Endothelial cell of umbilical vein (primary cell): ENCODE results near the gene HDAC5. TPM values are rescaled to one million over a fixed set of nuclear protein-coding genes. Genes with fewer than 3 reads are reported as not detected.
A peak's percentile ranks its signal among the peaks of the same experiment; 100 is the strongest.

ENCODE experiments used
- BruUV-seq: library from RNA; stranded (reverse); fragments of 400-500 nt; replicated peaks from 2 replicates; lab custom pipeline; 2021; lab: Mats Ljungman, UMichigan
- CTCF ChIA-PET: fragments of 300-600, 350-600 bp; sonication (Branson Sonifier 250); formaldehyde crosslinking; loops from one replicate; lab custom pipeline; 2021; ENCODE audit warnings: antibody characterized with exemption, inconsistent platforms; lab: Charles Lee
- POLR2A ChIA-PET: fragments of 300-600, 350-600 bp; sonication (Branson Sonifier 250); formaldehyde crosslinking; loops from one replicate; lab custom pipeline; 2021; ENCODE audit warnings: antibody characterized with exemption, inconsistent platforms; lab: Charles Lee
- DNase-seq: peaks from one replicate; pipeline ENCODE4 v3.0.0-alpha.2; 2011; ENCODE audit warnings: low read depth, low spot score
- FAIRE-seq: peaks from 2 replicates; lab custom pipeline; 2011; peaks lifted over from hg19 to GRCh38; lab: Jason Lieb, UNC
- H2AFZ ChIP-seq: 2 replicates; pipeline ENCODE4 v1.6.0; 2012; ENCODE audit warnings: low read depth, low read length, control low read depth, inconsistent platforms
- H3K27ac ChIP-seq: 2 replicates; pipeline ENCODE4 v1.5.1; 2011; ENCODE audit warnings: low read depth, mild to moderate bottlenecking, control low read depth, low read length, moderate library complexity; ENCODE audit not compliant: insufficient read depth
- H3K27me3 ChIP-seq, 2 experiments: 2 replicates each; pipeline versions ENCODE4 v1.6.0 to v1.6.1; 2011; ENCODE audit warnings: low read length in 2 of 2, mixed read lengths in 1 of 2; ENCODE audit not compliant: control insufficient read depth in 2 of 2, insufficient read depth in 2 of 2
- H3K36me3 ChIP-seq, 2 experiments: 2 replicates in 1 of 2; 3 replicates in 1 of 2; pipeline ENCODE4 v1.5.1; 2011; ENCODE audit warnings: low read length in 2 of 2, mild to moderate bottlenecking in 1 of 2, moderate library complexity in 1 of 2; ENCODE audit not compliant: control insufficient read depth in 2 of 2, insufficient read depth in 2 of 2; ENCODE audit errors: extremely low read depth in 1 of 2
- H3K4me1 ChIP-seq: 3 replicates; pipeline ENCODE4 v1.5.1; 2011; ENCODE audit warnings: mild to moderate bottlenecking, low read length; ENCODE audit not compliant: control insufficient read depth, insufficient read depth; ENCODE audit errors: extremely low read depth
- H3K4me2 ChIP-seq: 2 replicates; pipeline ENCODE4 v1.6.1; 2011; ENCODE audit warnings: low read length, control low read depth, mixed read lengths; ENCODE audit not compliant: insufficient read depth
- H3K4me3 ChIP-seq, 3 experiments: fragments of 200-600 bp in 1 of 3; sonication (generic), shearing (Covaris generic) in 1 of 3; replicated peaks in 1 of 3; 2 replicates each; pipeline ENCODE4 v1.5.1; 2011 to 2016; ENCODE audit warnings: control low read depth in 3 of 3, low read length in 3 of 3, mild to moderate bottlenecking in 2 of 3, inconsistent platforms in 1 of 3, low read depth in 1 of 3, moderate library complexity in 1 of 3; ENCODE audit not compliant: insufficient read depth in 1 of 3
- H3K79me2 ChIP-seq: 2 replicates; pipeline ENCODE4 v1.6.0; 2012; ENCODE audit warnings: low read length, inconsistent platforms; ENCODE audit not compliant: control insufficient read depth, insufficient read depth
- H3K9ac ChIP-seq: replicated peaks from 2 replicates; pipeline ENCODE3; 2011; ENCODE audit warnings: low read length, control low read depth; ENCODE audit not compliant: insufficient read depth; ENCODE audit errors: extremely low read depth
- H3K9me1 ChIP-seq: replicated peaks from 3 replicates; pipeline ENCODE4 v1.6.0; 2011; ENCODE audit warnings: mild to moderate bottlenecking, low read length; ENCODE audit not compliant: control insufficient read depth, insufficient read depth; ENCODE audit errors: extremely low read depth
- H3K9me3 ChIP-seq: replicated peaks from 2 replicates; pipeline ENCODE4 v1.5.1; 2012; ENCODE audit warnings: low read length, inconsistent platforms; ENCODE audit not compliant: control insufficient read depth, insufficient read depth
- H4K20me1 ChIP-seq: replicated peaks from 2 replicates; pipeline ENCODE3; 2011; ENCODE audit warnings: mild to moderate bottlenecking, low read length; ENCODE audit not compliant: control insufficient read depth, insufficient read depth; ENCODE audit errors: extremely low read depth
- EZH2 ChIP-seq: IDR thresholded peaks from 2 replicates; pipeline ENCODE4 v1.6.1; 2012; ENCODE audit warnings: borderline replicate concordance, low read depth, mild to moderate bottlenecking, moderate library complexity, low read length, inconsistent platforms; ENCODE audit not compliant: severe bottlenecking
- FOS ChIP-seq: IDR thresholded peaks from 2 replicates; pipeline ENCODE4 v1.6.1; 2011; ENCODE audit warnings: mild to moderate bottlenecking, low read length, moderate library complexity, borderline replicate concordance; ENCODE audit not compliant: insufficient read depth
- GATA2 ChIP-seq: IDR thresholded peaks from 2 replicates; pipeline ENCODE4 v1.7.0; 2011; ENCODE audit warnings: low read depth, mild to moderate bottlenecking, moderate library complexity, mixed read lengths, low read length; ENCODE audit not compliant: insufficient read length, insufficient read depth
- JUN ChIP-seq: IDR thresholded peaks from 2 replicates; pipeline ENCODE4 v1.6.1; 2011; ENCODE audit warnings: borderline replicate concordance, low read depth; ENCODE audit not compliant: insufficient read length, insufficient read depth
- MAX ChIP-seq: IDR thresholded peaks from 2 replicates; pipeline ENCODE4 v1.6.1; 2011; ENCODE audit not compliant: insufficient read depth, insufficient read length
- MYC ChIP-seq: IDR thresholded peaks from one replicate; pipeline ENCODE4 v1.6.1; 2011; ENCODE audit warnings: mild to moderate bottlenecking, low read depth, low read length
- POLR2A ChIP-seq: IDR thresholded peaks from 2 replicates; pipeline ENCODE4 v1.6.1; 2012; ENCODE audit warnings: low read depth, mild to moderate bottlenecking, control low read depth, low read length
- POLR2AphosphoS5 ChIP-seq: IDR thresholded peaks from 2 replicates; pipeline ENCODE4 v1.6.1; 2012; ENCODE audit warnings: low read depth, mild to moderate bottlenecking, control low read depth, low read length, moderate library complexity; ENCODE audit not compliant: insufficient read depth
- dilution Hi-C: fragments of 300-500 bp; cut with MboI; formaldehyde crosslinking; loops from one replicate; pipeline ENCODE4 v1.15.0; 2019; ENCODE audit warnings: low sequenced_read_pairs; ENCODE audit not compliant: extremely low pct_ligation_motif_present
- intact Hi-C: fragments of 100-400 bp; cut with micrococcal nuclease; formaldehyde crosslinking; loops from one replicate; pipeline ENCODE4 v1.10.0; 2022
- polyA plus RNA-seq, 4 experiments: library from polyadenylated mRNA; depleted of rRNA in 3 of 4; stranded (reverse) in 3 of 4; unstranded in 1 of 4; fragments of >200 nt; gene quantifications; 2 replicates each; pipeline versions ENCODE4 v1.2.1 to v1.2.3, GENCODE V29; 2011 to 2012; ENCODE audit warnings: missing spikeins in 1 of 4
- total RNA-seq: library from RNA; stranded (reverse); gene quantifications from 2 replicates; pipeline ENCODE4 v1.2.3, GENCODE V29; 2021
- TF ChIP-seq, protein P1 (sequence below), 2 donors: IDR thresholded peaks; 1 replicate in 1 of 2; 2 replicates in 1 of 2; pipeline ENCODE4 v1.5.1; 2011; ENCODE audit warnings: low read length in 2 of 2, mild to moderate bottlenecking in 2 of 2, moderate library complexity in 2 of 2, control low read depth in 1 of 2, inconsistent platforms in 1 of 2, low read depth in 1 of 2; ENCODE audit not compliant: insufficient read depth in 1 of 2; ENCODE audit errors: extremely low read depth in 1 of 2

HDAC5 gene
- total and polyA plus RNA-seq, 2 donors (not counting 3 experiments of a cell fraction or from before 2014, with no cell fraction given): 35.4 to 40.4 TPM

GRCh38 chr17:44095647-44096496 lies 27.6 kb downstream of the HDAC5 start:
- Histone ChIP-seq H2AFZ (no peak overlapping the region), H3K9ac (peak overlapping the region; percentile 62), H3K79me2 (no peaks in the 10 kb centered on the region), H3K4me2 (peak overlapping the region; percentile 56), H3K4me3 (peak overlapping the region in 2 of 3 experiments; percentile 10 to 19), H3K9me1 (no peaks in the 10 kb centered on the region), H3K27me3 (no peaks in the 10 kb centered on the region), H3K9me3 (no peaks in the 10 kb centered on the region), H4K20me1 (no peaks in the 10 kb centered on the region), H3K27ac (peak overlapping the region; percentile 83), H3K4me1 (peaks cover 23% of the 10 kb centered on the region), H3K36me3 (peaks cover 2 to 17% of the 10 kb centered on the region in 2 experiments)
- ChIA-PET POLR2A (interaction anchor here (1.7 kb wide), 1 partner anchor 28 kb away, joined by 6 read pairs; the partner anchor contains the start of gene HDAC5), CTCF (interaction anchor here (0.5 to 3.8 kb wide), 10 partner anchors 10 to 872 kb away, joined by 3 to 30 read pairs (median 4); partner anchors contain the start of genes C1QL1 and HDAC5)
- TF ChIP-seq, protein P1, sequence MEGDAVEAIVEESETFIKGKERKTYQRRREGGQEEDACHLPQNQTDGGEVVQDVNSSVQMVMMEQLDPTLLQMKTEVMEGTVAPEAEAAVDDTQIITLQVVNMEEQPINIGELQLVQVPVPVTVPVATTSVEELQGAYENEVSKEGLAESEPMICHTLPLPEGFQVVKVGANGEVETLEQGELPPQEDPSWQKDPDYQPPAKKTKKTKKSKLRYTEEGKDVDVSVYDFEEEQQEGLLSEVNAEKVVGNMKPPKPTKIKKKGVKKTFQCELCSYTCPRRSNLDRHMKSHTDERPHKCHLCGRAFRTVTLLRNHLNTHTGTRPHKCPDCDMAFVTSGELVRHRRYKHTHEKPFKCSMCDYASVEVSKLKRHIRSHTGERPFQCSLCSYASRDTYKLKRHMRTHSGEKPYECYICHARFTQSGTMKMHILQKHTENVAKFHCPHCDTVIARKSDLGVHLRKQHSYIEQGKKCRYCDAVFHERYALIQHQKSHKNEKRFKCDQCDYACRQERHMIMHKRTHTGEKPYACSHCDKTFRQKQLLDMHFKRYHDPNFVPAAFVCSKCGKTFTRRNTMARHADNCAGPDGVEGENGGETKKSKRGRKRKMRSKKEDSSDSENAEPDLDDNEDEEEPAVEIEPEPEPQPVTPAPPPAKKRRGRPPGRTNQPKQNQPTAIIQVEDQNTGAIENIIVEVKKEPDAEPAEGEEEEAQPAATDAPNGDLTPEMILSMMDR (IDR thresholded peaks at IDR 0.05; ENCODE audit: extremely low read depth in 1 of 2, insufficient read depth in 1 of 2, low read depth in 1 of 2, low read length in 2 of 2): no peak
- no peak for TF ChIP-seq MYC
- peak; percentile 92 for TF ChIP-seq POLR2A
- TF ChIP-seq POLR2AphosphoS5: peak; percentile 62
- no peak for TF ChIP-seq FOS
- no peak for TF ChIP-seq EZH2
- TF ChIP-seq JUN: no peak
- no peak for TF ChIP-seq GATA2
- peak; percentile 33 for TF ChIP-seq MAX
- dilution Hi-C loops: no loop called here
- intact Hi-C loops: loop anchor here (1.0 kb wide), 5 partner anchors 15 to 45 kb away; partner anchors contain the start of genes G6PC3, HDAC5, HROB and LSM12
- DNase-seq: peak; percentile 97
- TSS peak; percentile 57 for BruUV-seq
- peak; percentile 98 for FAIRE-seq
